HG02642 (cell line): ENCODE measurements around the gene ZNF273.
"Not testable (repeated sequence)": the region's sequence is repeated elsewhere in the genome, so short reads cannot be mapped to it uniquely, and the experiment has no call there.

Source experiments
- ATAC-seq: cut with Tn5 transposase; IDR thresholded peaks from one replicate; pipeline ENCODE4 v1.9.1; 2021; ENCODE audit warnings: mild to moderate bottlenecking; ENCODE audit not compliant: unreplicated experiment, poor library complexity

ZNF273 gene

GRCh38 chr7:64888901-64889685, 14.0 kb upstream of the ZNF273 start:
- no peak for ATAC-seq

- ATAC-seq, result no peak
Measured at GRCh38 chr7:64889686-64890162, 13.3 kb upstream of the ZNF273 start.

GRCh38 chr7:64890273-64890672, 12.8 kb upstream of the ZNF273 start:
- not testable (repeated sequence) for ATAC-seq

DNA sequence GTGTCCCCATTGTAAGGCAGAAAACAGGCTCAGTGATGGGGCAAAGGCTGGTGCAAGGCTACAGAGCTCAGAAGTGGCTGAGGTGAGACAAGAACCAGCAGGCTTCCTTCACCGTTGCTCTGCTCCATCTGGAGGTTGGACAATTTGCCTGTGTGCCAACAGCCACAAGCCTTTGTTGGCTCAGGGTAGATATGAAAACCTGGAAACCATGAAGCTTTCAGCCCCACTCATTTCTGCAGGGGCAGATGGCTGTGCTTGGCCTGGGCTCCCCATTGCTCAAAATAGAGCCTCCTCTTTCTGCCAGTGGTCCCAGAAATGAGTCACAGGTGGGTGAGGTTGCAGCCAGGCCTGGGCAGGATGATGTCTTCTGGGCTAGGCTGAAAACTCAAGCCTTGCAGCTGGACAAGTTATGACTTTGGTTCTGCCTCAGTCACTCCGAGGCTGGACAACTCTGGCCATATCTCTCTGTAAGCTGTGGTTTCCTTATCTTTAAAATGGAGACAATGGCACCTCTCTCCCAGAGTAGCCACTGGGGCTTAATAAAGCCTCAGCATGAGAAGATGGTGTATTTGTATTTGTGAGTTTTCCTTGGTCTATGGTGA, 12.2 kb upstream of the ZNF273 start:
- ATAC-seq, result no peak

GRCh38 chr7:64891363-64892081, 11.6 kb upstream of the ZNF273 start:
- not testable (repeated sequence) for ATAC-seq

GRCh38 chr7:64892116-64892515, 11.0 kb upstream of the ZNF273 start:
- ATAC-seq, result no peak

- no peak for ATAC-seq
Measured at GRCh38 chr7:64892666-64893309, 10.3 kb upstream of the ZNF273 start.

- no peak for ATAC-seq
Measured at GRCh38 chr7:64893401-64893800, 9.7 kb upstream of the ZNF273 start.

DNA sequence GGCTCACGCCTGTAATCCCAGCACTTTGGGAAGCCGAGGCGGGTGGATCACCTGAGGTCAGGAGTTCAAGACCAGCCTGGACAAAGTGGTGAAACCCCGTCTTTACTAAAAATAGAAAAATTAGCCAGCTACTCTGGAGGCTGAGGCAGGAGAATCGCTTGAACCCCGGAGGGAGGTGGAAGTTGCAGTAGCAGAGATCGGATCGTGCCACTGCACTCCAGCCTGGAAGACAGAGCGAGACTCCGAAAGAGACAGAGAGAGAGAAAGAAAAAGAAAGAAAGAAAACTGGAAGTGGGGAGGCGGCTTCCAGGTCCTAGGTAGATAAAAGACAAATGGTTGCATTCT, 640 bp upstream of the ZNF273 start:
- not testable (repeated sequence) for ATAC-seq

GRCh38 chr7:64904008-64904407, 935 bp downstream of the ZNF273 start:
- ATAC-seq, result no peak

- no peak for ATAC-seq
Measured at GRCh38 chr7:64905133-64905532, 2.1 kb downstream of the ZNF273 start.

GRCh38 chr7:64905547-64905946, 2.5 kb downstream of the ZNF273 start:
- ATAC-seq, result no peak

DNA sequence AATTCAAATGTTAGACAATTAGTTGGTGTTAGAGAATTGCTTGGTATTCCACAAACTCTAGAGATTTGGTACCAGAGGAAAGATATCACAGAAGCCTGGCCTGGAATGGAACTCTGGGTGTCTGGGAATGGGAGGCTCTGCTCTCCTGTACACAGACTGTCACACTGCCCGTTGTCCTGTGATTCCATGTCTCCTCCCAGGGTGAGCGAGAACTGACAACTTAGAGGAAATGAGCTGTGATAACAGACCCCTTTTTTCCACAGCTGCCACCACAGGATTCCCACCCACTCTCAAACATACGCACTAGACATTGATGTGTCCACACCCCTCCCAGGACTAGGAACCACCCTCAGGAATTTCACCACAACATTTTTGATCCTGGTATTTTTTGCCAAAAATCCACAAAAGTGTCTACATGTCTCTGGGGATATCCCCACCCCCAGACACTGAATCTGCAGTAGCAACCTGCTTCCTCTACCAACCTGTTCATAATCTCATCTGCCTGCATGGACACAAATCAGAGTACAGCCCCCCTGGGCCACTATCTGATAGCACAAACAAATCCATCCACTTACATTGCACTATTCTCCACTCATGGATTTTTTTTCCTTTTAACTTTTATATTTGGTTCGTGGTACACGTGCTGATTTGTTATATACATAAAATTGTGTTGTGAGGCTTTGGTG, 4.7 kb downstream of the ZNF273 start:
- ATAC-seq, result no peak

DNA sequence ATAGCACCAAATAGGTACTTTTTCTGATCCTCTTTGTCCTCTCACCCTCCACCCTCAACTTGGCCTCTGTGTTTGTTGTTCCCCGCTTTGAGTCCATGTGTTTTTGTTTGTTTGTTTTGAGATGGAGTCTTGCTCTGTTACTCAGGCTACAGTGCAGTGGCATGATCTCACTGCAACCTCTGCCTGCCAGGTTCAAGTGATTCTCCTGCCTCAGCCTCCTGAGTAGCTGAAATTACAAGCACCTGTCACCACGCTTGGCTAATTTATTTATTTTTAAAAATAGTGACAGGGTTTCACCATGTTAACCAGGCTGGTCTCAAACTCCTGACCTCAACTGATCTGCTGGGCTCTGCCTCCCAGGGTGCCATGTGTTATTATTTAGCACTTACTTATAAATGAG, 5.3 kb downstream of the ZNF273 start:
- no peak for ATAC-seq

DNA sequence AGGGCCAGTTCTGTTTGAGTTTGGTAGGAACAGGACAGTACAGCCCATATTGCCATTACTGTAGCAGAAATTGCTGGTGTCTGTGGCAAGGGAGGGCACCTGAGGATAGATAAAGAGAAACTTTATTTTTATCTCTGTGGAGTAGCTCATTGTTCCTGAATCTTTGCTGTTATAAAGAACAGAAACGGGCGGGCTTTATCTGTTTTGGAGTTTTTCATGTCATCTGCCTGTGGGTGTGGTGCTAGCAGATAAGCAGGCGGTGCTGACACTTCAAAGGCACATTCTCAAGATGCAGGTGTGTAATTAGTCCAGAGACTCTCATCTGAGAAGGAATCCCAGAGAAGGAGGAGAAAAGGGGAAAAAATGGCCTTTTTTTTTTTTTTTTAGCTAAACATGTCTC, 11.5 kb downstream of the ZNF273 start:
- ATAC-seq, result no peak

GRCh38 chr7:64915301-64915700, 12.2 kb downstream of the ZNF273 start:
- not testable (repeated sequence) for ATAC-seq

GRCh38 chr7:64928252-64929187, 25.4 kb downstream of the ZNF273 start:
- ATAC-seq, result not testable (repeated sequence)

GRCh38 chr7:64934478-64934877, 31.4 kb downstream of the ZNF273 start:
- no peak for ATAC-seq

- ATAC-seq, result no peak
Measured at GRCh38 chr7:64938540-64938939, 35.5 kb downstream of the ZNF273 start.
